ENCODE data around the gene BMPR2.

BMPR2 gene

DNA sequence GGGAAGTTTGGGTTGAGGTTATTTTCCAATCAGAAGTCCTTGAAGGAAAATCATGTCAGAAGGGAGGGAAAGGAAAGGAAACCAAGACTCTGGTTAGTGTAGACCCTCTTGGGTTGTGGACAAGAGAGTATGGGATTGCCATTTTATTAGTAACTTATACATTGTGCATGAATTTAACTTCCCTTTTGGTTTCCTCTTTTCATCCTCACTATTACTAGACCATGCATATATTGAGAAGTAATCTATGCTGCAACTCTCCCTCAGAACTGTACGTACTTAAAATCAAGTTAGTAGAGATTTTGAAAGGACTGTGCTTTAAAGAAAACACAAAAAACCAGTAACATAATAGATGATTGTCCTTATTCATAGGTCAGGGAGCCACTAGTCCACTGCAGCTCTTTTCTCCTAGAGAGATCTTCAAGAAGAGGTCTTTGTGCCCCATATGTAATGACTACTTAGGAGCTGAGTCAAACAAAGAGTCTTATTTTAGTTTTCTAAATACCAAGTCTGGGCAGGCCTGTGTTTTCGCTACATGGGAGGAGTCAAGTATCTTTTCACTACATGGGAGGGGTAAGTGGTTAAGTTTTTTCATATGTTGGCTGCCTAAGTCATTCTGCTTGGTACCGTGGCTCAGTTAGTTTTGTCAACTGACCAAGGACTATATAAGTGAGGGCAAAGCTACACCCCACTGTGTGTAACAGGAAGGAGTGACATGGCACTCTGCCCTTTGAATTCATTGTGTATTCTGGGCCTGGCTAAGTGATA, 233.4 kb downstream of the BMPR2 start:
- DNase-seq = no peak

GRCh38 chr2:202610380-202610779, 234.3 kb downstream of the BMPR2 start:
- DNase-seq = no peak

DNA sequence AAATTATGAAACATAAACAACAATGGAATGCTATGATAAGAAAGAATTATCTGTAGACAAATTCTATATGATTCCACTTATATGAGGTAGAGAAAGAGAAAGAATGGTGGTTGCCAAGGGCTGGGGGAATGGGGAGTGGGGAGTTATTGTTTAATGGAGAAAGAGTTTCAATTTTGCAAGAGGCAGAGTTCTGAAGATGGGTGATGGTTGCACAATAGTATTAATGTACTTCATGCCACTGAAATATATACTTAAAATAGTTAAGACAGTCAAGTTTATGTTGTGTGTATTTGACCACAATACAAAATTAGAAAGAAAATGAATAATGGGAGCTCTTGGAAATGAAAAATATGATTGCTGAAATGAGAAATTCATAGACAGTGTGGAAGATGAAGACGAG, 236.0 kb downstream of the BMPR2 start:
- no peak for DNase-seq

DNA sequence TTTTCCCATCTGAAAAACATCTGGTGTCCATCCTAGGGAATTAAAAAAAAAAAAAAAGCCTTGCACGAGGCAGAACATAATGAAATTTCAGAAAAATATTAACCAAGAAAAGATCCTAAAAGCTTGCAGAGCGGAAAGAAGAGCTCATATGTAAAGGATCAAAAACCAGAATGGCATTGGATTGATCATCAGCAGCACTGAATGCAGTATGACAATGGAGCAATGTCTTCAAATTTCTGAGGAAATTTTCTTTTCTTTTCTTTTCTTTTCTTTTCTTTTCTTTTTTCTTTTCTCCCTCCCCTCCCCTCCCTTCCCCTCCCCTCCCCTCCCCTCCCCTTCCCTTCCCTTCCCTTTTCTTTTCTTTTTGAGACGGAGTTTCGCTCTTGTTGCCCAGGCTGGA, 237.4 kb downstream of the BMPR2 start:
- no peak for DNase-seq

All from NCI-H1092 (cell line).